ENCODE results near the gene TANC1.

- TF ChIP-seq POLR2A (IDR thresholded peaks at IDR 0.05) = no peak
- TF ChIP-seq, protein P1, sequence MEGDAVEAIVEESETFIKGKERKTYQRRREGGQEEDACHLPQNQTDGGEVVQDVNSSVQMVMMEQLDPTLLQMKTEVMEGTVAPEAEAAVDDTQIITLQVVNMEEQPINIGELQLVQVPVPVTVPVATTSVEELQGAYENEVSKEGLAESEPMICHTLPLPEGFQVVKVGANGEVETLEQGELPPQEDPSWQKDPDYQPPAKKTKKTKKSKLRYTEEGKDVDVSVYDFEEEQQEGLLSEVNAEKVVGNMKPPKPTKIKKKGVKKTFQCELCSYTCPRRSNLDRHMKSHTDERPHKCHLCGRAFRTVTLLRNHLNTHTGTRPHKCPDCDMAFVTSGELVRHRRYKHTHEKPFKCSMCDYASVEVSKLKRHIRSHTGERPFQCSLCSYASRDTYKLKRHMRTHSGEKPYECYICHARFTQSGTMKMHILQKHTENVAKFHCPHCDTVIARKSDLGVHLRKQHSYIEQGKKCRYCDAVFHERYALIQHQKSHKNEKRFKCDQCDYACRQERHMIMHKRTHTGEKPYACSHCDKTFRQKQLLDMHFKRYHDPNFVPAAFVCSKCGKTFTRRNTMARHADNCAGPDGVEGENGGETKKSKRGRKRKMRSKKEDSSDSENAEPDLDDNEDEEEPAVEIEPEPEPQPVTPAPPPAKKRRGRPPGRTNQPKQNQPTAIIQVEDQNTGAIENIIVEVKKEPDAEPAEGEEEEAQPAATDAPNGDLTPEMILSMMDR (IDR thresholded peaks at IDR 0.05) = no peak
Observed at GRCh38 chr2:159125858-159126257, 157.4 kb downstream of the TANC1 start.
